GM12892 (cell line): ENCODE data around the gene UTP18.

ENCODE experiments used
- POLR2A ChIP-seq: IDR thresholded peaks from 2 replicates; pipeline ENCODE4 v1.6.1; 2011; ENCODE audit warnings: low read depth, low read length, control low read depth
- POLR2AphosphoS5 ChIP-seq: IDR thresholded peaks from 2 replicates; pipeline ENCODE4 v1.6.1; 2011; ENCODE audit warnings: low read depth, low read length, control low read depth
- TAF1 ChIP-seq: IDR thresholded peaks from 2 replicates; pipeline ENCODE4 v1.6.1; 2011; ENCODE audit warnings: low read depth, mild to moderate bottlenecking, control low read depth, low read length, borderline replicate concordance

DNA sequence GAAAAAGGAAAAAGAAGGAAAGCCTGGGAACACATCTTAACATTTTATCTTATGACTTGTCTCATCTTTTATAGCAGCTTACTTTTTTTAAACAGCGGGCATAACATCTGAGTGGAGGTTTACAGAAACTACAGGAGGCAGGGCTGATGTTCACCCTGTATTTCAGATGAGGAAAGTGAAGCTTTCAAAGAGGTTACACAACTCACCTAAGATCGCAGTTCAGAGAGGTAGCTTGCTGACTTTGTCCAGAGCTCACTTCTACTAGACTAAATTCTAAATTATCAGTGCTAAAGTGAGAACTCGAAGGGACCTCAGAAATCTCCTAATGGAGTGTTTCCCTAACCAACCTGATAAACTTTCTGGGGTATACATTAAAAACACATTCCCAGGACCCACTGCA lies 4.2 kb upstream of the UTP18 start:
- TF ChIP-seq POLR2A (no peak), POLR2AphosphoS5 (no peak), TAF1 (no peak)
